Endothelial cell of umbilical vein (primary cell): ENCODE results near the gene OPA1.

Source experiments
- CTCF ChIP-seq, 2 donors: IDR thresholded peaks; 1 replicate in 1 of 2; 2 replicates in 1 of 2; pipeline ENCODE4 v1.5.1; 2011; ENCODE audit warnings: low read length in 2 of 2, mild to moderate bottlenecking in 2 of 2, moderate library complexity in 2 of 2, control low read depth in 1 of 2, inconsistent platforms in 1 of 2, low read depth in 1 of 2; ENCODE audit not compliant: insufficient read depth in 1 of 2; ENCODE audit errors: extremely low read depth in 1 of 2
- EZH2 ChIP-seq: IDR thresholded peaks from 2 replicates; pipeline ENCODE4 v1.6.1; 2012; ENCODE audit warnings: borderline replicate concordance, low read depth, mild to moderate bottlenecking, moderate library complexity, low read length, inconsistent platforms; ENCODE audit not compliant: severe bottlenecking
- FOS ChIP-seq: IDR thresholded peaks from 2 replicates; pipeline ENCODE4 v1.6.1; 2011; ENCODE audit warnings: mild to moderate bottlenecking, low read length, moderate library complexity, borderline replicate concordance; ENCODE audit not compliant: insufficient read depth
- GATA2 ChIP-seq: IDR thresholded peaks from 2 replicates; pipeline ENCODE4 v1.7.0; 2011; ENCODE audit warnings: low read depth, mild to moderate bottlenecking, moderate library complexity, mixed read lengths, low read length; ENCODE audit not compliant: insufficient read length, insufficient read depth
- MAX ChIP-seq: IDR thresholded peaks from 2 replicates; pipeline ENCODE4 v1.6.1; 2011; ENCODE audit not compliant: insufficient read depth, insufficient read length
- POLR2A ChIP-seq: IDR thresholded peaks from 2 replicates; pipeline ENCODE4 v1.6.1; 2012; ENCODE audit warnings: low read depth, mild to moderate bottlenecking, control low read depth, low read length
- POLR2AphosphoS5 ChIP-seq: IDR thresholded peaks from 2 replicates; pipeline ENCODE4 v1.6.1; 2012; ENCODE audit warnings: low read depth, mild to moderate bottlenecking, control low read depth, low read length, moderate library complexity; ENCODE audit not compliant: insufficient read depth

DNA sequence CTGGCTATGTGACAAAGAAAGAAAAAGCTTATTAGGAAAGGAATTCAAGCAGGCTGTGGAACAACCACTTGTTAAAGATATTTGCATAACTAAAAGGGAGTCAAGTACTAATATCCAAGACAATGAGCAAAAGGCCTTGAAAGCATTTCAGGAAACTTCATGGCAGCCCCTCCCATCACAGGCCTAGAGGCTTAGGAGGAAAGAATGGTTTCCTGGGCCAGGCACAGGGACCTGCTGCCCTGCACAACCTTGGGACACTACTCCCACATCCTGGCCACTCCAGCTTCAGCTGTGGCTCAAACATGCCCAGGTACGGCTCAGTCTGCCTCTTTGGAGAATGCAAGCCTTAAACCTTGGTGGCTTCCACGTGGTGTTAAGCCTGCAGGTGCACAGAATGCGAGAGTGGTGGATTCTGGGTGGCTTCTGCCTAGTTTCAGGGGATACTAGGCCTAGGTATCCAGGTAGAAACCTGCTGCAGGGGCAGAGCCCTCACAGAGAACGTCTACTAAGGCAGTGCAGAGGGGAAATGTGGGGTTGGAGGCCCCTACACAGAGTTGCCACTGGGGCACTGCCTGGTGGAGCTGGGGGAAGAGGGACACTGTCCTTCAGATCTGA lies 121.6 kb downstream of the OPA1 start:
- no peak for TF ChIP-seq CTCF (IDR thresholded peaks at IDR 0.05; ENCODE audit: extremely low read depth in 1 of 2, insufficient read depth in 1 of 2, low read depth in 1 of 2, low read length in 2 of 2)
- TF ChIP-seq MAX = no peak
- TF ChIP-seq POLR2A = no peak
- TF ChIP-seq POLR2AphosphoS5 = no peak
- no peak for TF ChIP-seq EZH2
- no peak for TF ChIP-seq GATA2
- no peak for TF ChIP-seq FOS
